Smooth muscle cell (in vitro differentiated cells): ENCODE data around the gene EXOC1. TPM values are rescaled to one million over a fixed set of nuclear protein-coding genes. Genes with fewer than 3 reads are reported as not detected.

ENCODE experiments used
- DNase-seq: peaks from one replicate; lab custom pipeline; 2025; ENCODE audit not compliant: unreplicated experiment; lab: John Stamatoyannopoulos, UW
- H2AFZ ChIP-seq: fragments of 200-600 bp; sonication (generic); 2 replicates; pipeline ENCODE4 v1.6.0; 2016; ENCODE audit warnings: antibody characterized with exemption, low read depth, mild to moderate bottlenecking
- H3F3A ChIP-seq: fragments of 200-600 bp; sonication (generic); 2 replicates; pipeline ENCODE4 v1.6.0; 2017; ENCODE audit warnings: antibody characterized with exemption, low read depth
- H3K27ac ChIP-seq: fragments of 200-600 bp; sonication (generic); 2 replicates; pipeline ENCODE4 v1.5.1; 2016; ENCODE audit warnings: low read depth, mild to moderate bottlenecking
- H3K27me3 ChIP-seq: fragments of 200-600 bp; sonication (generic); 2 replicates; pipeline ENCODE4 v1.6.1; 2016; ENCODE audit warnings: low read depth, mild to moderate bottlenecking
- H3K36me3 ChIP-seq: fragments of 200-600 bp; sonication (generic); 2 replicates; pipeline ENCODE4 v1.5.1; 2016; ENCODE audit warnings: low read depth
- H3K4me1 ChIP-seq: fragments of 200-600 bp; sonication (generic); 2 replicates; pipeline ENCODE4 v1.5.1; 2016; ENCODE audit warnings: low read depth
- H3K4me2 ChIP-seq: fragments of 200-600 bp; sonication (generic); 2 replicates; pipeline ENCODE4 v1.6.0; 2016; ENCODE audit warnings: mild to moderate bottlenecking
- H3K4me3 ChIP-seq: fragments of 200-600 bp; sonication (generic); 2 replicates; pipeline ENCODE4 v1.5.1; 2016; ENCODE audit warnings: mild to moderate bottlenecking
- H3K79me2 ChIP-seq: fragments of 200-600 bp; sonication (generic); 2 replicates; pipeline ENCODE4 v1.6.0; 2016; ENCODE audit warnings: low read depth, mild to moderate bottlenecking
- H3K9ac ChIP-seq: fragments of 200-600 bp; sonication (generic); 2 replicates; pipeline ENCODE4 v1.6.0; 2016; ENCODE audit warnings: low read depth
- H3K9me3 ChIP-seq: fragments of 200-600 bp; sonication (generic); replicated peaks from 2 replicates; pipeline ENCODE4 v1.5.1; 2016; ENCODE audit warnings: low read depth
- H4K20me1 ChIP-seq: fragments of 200-600 bp; sonication (generic); 2 replicates; pipeline ENCODE4 v1.6.0; 2016; ENCODE audit warnings: low read depth
- WGBS: methylation state at CpG from one replicate; pipeline ENCODE4 v1.1.7; 2016; ENCODE audit warnings: low lambda C conversion rate; 5-methylcytosine and 5-hydroxymethylcytosine counted together
- polyA plus RNA-seq: library from polyadenylated mRNA; unstranded; fragments of >200 nt; fragmentation: Nextera tagmentation; extraction: Ambion mirVana; gene quantifications from 2 replicates; pipeline ENCODE4 v1.2.1, GENCODE V29; 2016
- total RNA-seq: library from RNA; depleted of rRNA; stranded (reverse); fragments of >200 nt; gene quantifications from 2 replicates; pipeline ENCODE4 v1.2.3, GENCODE V29; 2014
- TF ChIP-seq, protein P1 (sequence below): fragments of 200-600 bp; sonication (generic); IDR thresholded peaks from 2 replicates; pipeline ENCODE4 v1.5.1; 2017; ENCODE audit warnings: borderline replicate concordance, mild to moderate bottlenecking, antibody characterized with exemption; ENCODE audit not compliant: insufficient read depth, poor library complexity, severe bottlenecking

Gene EXOC1, protein sequence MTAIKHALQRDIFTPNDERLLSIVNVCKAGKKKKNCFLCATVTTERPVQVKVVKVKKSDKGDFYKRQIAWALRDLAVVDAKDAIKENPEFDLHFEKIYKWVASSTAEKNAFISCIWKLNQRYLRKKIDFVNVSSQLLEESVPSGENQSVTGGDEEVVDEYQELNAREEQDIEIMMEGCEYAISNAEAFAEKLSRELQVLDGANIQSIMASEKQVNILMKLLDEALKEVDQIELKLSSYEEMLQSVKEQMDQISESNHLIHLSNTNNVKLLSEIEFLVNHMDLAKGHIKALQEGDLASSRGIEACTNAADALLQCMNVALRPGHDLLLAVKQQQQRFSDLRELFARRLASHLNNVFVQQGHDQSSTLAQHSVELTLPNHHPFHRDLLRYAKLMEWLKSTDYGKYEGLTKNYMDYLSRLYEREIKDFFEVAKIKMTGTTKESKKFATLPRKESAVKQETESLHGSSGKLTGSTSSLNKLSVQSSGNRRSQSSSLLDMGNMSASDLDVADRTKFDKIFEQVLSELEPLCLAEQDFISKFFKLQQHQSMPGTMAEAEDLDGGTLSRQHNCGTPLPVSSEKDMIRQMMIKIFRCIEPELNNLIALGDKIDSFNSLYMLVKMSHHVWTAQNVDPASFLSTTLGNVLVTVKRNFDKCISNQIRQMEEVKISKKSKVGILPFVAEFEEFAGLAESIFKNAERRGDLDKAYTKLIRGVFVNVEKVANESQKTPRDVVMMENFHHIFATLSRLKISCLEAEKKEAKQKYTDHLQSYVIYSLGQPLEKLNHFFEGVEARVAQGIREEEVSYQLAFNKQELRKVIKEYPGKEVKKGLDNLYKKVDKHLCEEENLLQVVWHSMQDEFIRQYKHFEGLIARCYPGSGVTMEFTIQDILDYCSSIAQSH
- total RNA-seq, result 34.2 and 44.6 TPM in 2 replicates
- 18.5 and 20.2 TPM in 2 replicates for polyA plus RNA-seq

DNA sequence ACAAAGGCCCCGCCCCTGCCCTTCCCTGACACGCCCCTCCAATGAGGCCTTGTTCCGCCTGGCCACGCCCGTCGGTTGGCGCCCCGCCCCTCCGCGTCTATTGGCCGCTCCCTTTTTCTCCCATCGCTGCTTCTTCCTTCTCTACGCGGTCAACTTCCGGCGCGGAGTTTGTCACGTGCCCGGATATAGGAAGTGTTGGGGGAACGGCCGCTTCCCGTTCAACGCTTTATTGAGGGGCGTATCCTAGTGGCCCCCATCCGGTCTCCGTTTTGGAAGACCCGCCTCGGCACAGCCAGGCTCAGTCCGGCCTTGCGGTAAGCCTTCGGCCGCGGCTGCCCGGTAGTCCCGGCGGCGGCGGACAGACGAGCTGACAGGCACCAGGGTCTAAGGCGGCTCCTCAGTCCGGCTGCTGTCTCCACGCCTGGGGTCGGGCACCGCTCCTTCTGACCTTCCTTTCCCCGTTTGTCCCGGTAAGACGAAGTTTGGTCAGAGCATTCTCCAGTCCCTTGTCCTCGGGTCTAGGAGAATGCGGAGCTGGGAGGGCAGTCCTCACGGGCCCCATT lies at the start of gene EXOC1:
TSS of gene EXOC1 (plus strand) at position 165 of the 563 bp plus-strand sequence. CDS start 4,676 bp downstream, outside the sequence.
- H3F3A ChIP-seq, result no peaks in the 10 kb centered on the region
- DNase-seq, result peak; percentile 82
- peaks cover 6% of the 10 kb centered on the region for H4K20me1 ChIP-seq
- TF ChIP-seq, protein P1, sequence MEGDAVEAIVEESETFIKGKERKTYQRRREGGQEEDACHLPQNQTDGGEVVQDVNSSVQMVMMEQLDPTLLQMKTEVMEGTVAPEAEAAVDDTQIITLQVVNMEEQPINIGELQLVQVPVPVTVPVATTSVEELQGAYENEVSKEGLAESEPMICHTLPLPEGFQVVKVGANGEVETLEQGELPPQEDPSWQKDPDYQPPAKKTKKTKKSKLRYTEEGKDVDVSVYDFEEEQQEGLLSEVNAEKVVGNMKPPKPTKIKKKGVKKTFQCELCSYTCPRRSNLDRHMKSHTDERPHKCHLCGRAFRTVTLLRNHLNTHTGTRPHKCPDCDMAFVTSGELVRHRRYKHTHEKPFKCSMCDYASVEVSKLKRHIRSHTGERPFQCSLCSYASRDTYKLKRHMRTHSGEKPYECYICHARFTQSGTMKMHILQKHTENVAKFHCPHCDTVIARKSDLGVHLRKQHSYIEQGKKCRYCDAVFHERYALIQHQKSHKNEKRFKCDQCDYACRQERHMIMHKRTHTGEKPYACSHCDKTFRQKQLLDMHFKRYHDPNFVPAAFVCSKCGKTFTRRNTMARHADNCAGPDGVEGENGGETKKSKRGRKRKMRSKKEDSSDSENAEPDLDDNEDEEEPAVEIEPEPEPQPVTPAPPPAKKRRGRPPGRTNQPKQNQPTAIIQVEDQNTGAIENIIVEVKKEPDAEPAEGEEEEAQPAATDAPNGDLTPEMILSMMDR, result no peak
- 1% methylated on average over 50 of the region's 50 CpGs for WGBS
- no peaks in the 10 kb centered on the region for H3K27me3 ChIP-seq
- peak within 1 kb of the TSS; percentile 65 for H3K27ac ChIP-seq
- H3K4me3 ChIP-seq, result peak within 1 kb of the TSS; percentile 92
- no peaks in the 10 kb centered on the region for H3K9me3 ChIP-seq
- H3K79me2 ChIP-seq, result peaks cover 35% of the 10 kb centered on the region
- H3K4me1 ChIP-seq, result peaks cover 8% of the 10 kb centered on the region
- H3K36me3 ChIP-seq, result no peaks in the 10 kb centered on the region
- H2AFZ ChIP-seq, result peak within 1 kb of the TSS; percentile 97
- H3K4me2 ChIP-seq, result peak within 1 kb of the TSS; percentile 88
- peak within 1 kb of the TSS; percentile 86 for H3K9ac ChIP-seq

DNA sequence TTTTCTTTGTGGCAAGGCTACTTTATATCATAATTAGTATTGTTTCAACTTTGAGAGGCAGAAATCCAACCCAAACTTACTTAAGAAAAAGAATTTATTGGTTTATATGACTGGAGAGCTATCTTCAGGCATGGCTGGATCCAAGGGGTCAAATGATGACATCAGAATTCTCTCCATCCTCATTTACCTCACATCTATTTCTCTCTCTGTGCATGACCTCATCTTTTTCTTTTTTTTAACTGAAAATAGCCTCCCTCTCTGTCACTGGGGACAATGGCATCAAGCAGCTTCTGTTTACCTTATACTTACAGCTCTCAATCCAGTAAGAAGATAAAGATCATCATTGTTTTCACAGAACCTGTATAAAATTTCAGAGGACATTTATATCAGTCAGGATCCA lies 45.9 kb upstream of the EXOC1 start:
- no peaks in the 10 kb centered on the region for H3F3A ChIP-seq

DNA sequence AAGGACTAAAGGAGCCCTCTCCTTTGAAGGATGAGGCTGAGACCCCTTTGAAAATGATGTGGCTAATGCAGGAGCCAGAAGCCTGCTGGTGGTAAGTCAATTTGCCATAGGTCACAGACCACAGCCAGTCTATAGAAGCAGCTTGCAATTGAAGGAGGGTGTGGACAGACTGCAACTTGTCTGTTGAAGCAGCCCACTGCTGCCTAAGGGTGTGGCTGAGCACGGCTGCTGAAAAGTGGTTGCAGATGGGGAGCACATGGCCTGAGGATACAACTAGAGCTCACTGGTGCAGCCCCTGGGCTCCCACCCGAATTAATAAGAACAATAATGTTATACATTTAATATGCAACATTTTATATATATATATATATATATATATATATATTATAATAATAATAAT lies 45.3 kb upstream of the EXOC1 start:
- Histone ChIP-seq H3K9me3 (no peaks in the 10 kb centered on the region), H3K4me1 (no peaks in the 10 kb centered on the region), H3K4me3 (no peak overlapping the region), H3F3A (no peaks in the 10 kb centered on the region), H3K36me3 (no peaks in the 10 kb centered on the region), H3K27me3 (no peaks in the 10 kb centered on the region), H3K9ac (no peak overlapping the region), H4K20me1 (no peaks in the 10 kb centered on the region), H2AFZ (no peak overlapping the region), H3K4me2 (no peak overlapping the region), H3K79me2 (no peaks in the 10 kb centered on the region), H3K27ac (no peak overlapping the region)
- 74% methylated on average over 2 of the region's 2 CpGs for WGBS
- TF ChIP-seq, protein P1, result no peak
- DNase-seq, result no peak

More for the DNA sequence above, 45.9 kb upstream of the EXOC1 start:
- TF ChIP-seq, protein P1, result no peak
- H3K79me2 ChIP-seq, result no peaks in the 10 kb centered on the region
- H3K9ac ChIP-seq, result no peak overlapping the region
- H2AFZ ChIP-seq, result no peak overlapping the region
- no peaks in the 10 kb centered on the region for H3K36me3 ChIP-seq
- H3K4me3 ChIP-seq, result no peak overlapping the region
- no peaks in the 10 kb centered on the region for H3K4me1 ChIP-seq
- no peaks in the 10 kb centered on the region for H3K27me3 ChIP-seq
- H3K4me2 ChIP-seq, result no peak overlapping the region
- H4K20me1 ChIP-seq, result no peaks in the 10 kb centered on the region
- no peaks in the 10 kb centered on the region for H3K9me3 ChIP-seq
- H3K27ac ChIP-seq, result no peak overlapping the region
- DNase-seq, result no peak
